CD4-positive, alpha-beta T cell (primary cell): ENCODE data around the gene C11orf58. TPM values are rescaled to one million over a fixed set of nuclear protein-coding genes. Genes with fewer than 3 reads are reported as not detected.

ENCODE experiments used
- ATAC-seq: fragments of 200-7000 bp; cut with Tn5 transposase; one replicate; pipeline ENCODE4 v1.10.0; 2022; ENCODE audit warnings: mild to moderate bottlenecking; ENCODE audit not compliant: poor library complexity
- CTCF ChIA-PET: fragments of 350-600 bp; sonication (Branson Sonifier 250); formaldehyde crosslinking; loops from one replicate; lab custom pipeline; 2021; ENCODE audit warnings: antibody characterized with exemption, inconsistent platforms; lab: Charles Lee
- POLR2A ChIA-PET: fragments of 350-600 bp; sonication (Branson Sonifier 250); formaldehyde crosslinking; loops from one replicate; lab custom pipeline; 2021; ENCODE audit warnings: antibody characterized with exemption, inconsistent platforms; lab: Charles Lee
- DNase-seq, 14 experiments: peaks; one replicate each; pipeline ENCODE4 v3.0.0-alpha.2; 2013 to 2020; ENCODE audit warnings: mixed read lengths in 2 of 14
- H3K27ac ChIP-seq, 2 donors: one replicate each; pipeline versions ENCODE4 v1.5.1 to v1.7.0; 2013; ENCODE audit warnings: low read length in 2 of 2, low read depth in 1 of 2, mild to moderate bottlenecking in 1 of 2
- H3K27me3 ChIP-seq, 2 experiments: 1 replicate in 1 of 2; 2 replicates in 1 of 2; pipeline versions ENCODE4 v1.6.1 to v1.7.0; 2013; ENCODE audit warnings: low read length in 2 of 2, control low read depth in 1 of 2, mild to moderate bottlenecking in 1 of 2, moderate library complexity in 1 of 2; ENCODE audit not compliant: insufficient read depth in 2 of 2, control insufficient read depth in 1 of 2
- H3K36me3 ChIP-seq: one replicate; pipeline ENCODE4 v1.6.1; 2013; ENCODE audit warnings: low read length, control low read depth; ENCODE audit not compliant: insufficient read depth
- H3K4me1 ChIP-seq: one replicate; pipeline ENCODE4 v1.6.1; 2013; ENCODE audit warnings: low read length, control low read depth; ENCODE audit not compliant: insufficient read depth
- H3K4me3 ChIP-seq: one replicate; pipeline ENCODE4 v1.5.1; 2013; ENCODE audit warnings: mild to moderate bottlenecking, low read length, moderate library complexity
- H3K9me3 ChIP-seq, 2 experiments: 1 replicate in 1 of 2; 2 replicates in 1 of 2; pipeline versions ENCODE4 v1.6.1 to v1.7.0; 2013; ENCODE audit warnings: low read length in 2 of 2, mild to moderate bottlenecking in 2 of 2, control low read depth in 1 of 2, moderate library complexity in 1 of 2; ENCODE audit not compliant: control insufficient read depth in 1 of 2, insufficient read depth in 1 of 2
- H3K27ac Mint-ChIP-seq: one replicate; pipeline ENCODE4 v1.8.0; 2020; ENCODE audit warnings: mixed read lengths
- H3K27me3 Mint-ChIP-seq: one replicate; pipeline ENCODE4 v1.8.0; 2021; ENCODE audit warnings: mixed read lengths
- H3K36me3 Mint-ChIP-seq: one replicate; pipeline ENCODE4 v1.8.0; 2021; ENCODE audit warnings: low read depth, mixed read lengths
- H3K4me1 Mint-ChIP-seq: one replicate; pipeline ENCODE4 v1.8.0; 2021; ENCODE audit warnings: low read depth, mixed read lengths
- H3K4me3 Mint-ChIP-seq: one replicate; pipeline ENCODE4 v1.8.0; 2020; ENCODE audit warnings: mild to moderate bottlenecking, mixed read lengths
- H3K9me3 Mint-ChIP-seq: one replicate; pipeline ENCODE4 v1.8.0; 2020; ENCODE audit warnings: mixed read lengths
- intact Hi-C, 2 experiments: fragments of 100-400 bp; cut with DNase I in 1 of 2; cut with micrococcal nuclease in 1 of 2; formaldehyde crosslinking; loops; one replicate each; pipeline versions ENCODE4 v1.15.1 to v1.9.0; 2023 to 2025; cut with DNase I, micrococcal nuclease
- total RNA-seq, 174 experiments: library from RNA in 2 of 174; stranded (reverse) in 2 of 174; gene quantifications; one replicate each; pipeline ENCODE4 v1.2.3 and lab custom pipeline; 2021 to 2026
- TF ChIP-seq, protein P1 (sequence below): fragments of 200-600 bp; IDR thresholded peaks from one replicate; pipeline ENCODE4 v1.8.0; 2022; ENCODE audit warnings: antibody characterized with exemption, mild to moderate bottlenecking

C11orf58 gene
- total RNA-seq, 2 experiments from 2014 or later = 145 to 150 TPM

DNA sequence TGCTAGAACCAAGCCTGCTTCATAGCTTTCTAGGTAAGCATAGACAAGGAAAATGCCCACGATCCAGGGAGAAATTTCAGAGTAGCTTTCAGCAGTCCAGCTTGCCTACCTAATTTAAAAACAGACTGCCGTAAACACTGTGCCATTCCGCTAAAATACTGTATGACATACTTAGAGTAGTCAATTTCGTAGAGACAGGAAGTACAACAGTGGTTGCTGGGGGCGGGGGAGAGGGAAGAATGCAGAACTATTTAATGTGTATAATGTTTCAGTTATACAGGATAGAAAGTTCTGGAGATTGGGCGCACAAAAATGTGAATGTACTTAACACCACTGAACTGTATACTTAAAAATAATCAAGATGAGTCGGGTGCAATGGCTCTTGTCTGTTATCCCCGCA lies 56.7 kb downstream of the C11orf58 start:
- no peaks in the 10 kb centered on the region for H3K36me3 ChIP-seq
- ATAC-seq (no peak), DNase-seq (peak in 3 of 14 experiments; percentile 19 to 25 (median 20))
- H3K9me3 ChIP-seq = no peaks in the 10 kb centered on the region
- H3K4me3 ChIP-seq = no peak overlapping the region
- H3K4me1 ChIP-seq = peaks cover 35% of the 10 kb centered on the region
- H3K4me3 Mint-ChIP-seq = no peak overlapping the region
- peak overlapping the region in 1 of 2 donors; percentile 34 for H3K27ac ChIP-seq
- H3K27ac Mint-ChIP-seq = no peak overlapping the region
- intact Hi-C loops = no loop called here
- no peaks in the 10 kb centered on the region for H3K9me3 Mint-ChIP-seq
- ChIA-PET CTCF (no interaction called here), POLR2A (no interaction called here)
- no peaks in the 10 kb centered on the region for H3K36me3 Mint-ChIP-seq
- no peaks in the 10 kb centered on the region for H3K27me3 Mint-ChIP-seq
- H3K27me3 ChIP-seq = no peaks in the 10 kb centered on the region
- TF ChIP-seq, protein P1, sequence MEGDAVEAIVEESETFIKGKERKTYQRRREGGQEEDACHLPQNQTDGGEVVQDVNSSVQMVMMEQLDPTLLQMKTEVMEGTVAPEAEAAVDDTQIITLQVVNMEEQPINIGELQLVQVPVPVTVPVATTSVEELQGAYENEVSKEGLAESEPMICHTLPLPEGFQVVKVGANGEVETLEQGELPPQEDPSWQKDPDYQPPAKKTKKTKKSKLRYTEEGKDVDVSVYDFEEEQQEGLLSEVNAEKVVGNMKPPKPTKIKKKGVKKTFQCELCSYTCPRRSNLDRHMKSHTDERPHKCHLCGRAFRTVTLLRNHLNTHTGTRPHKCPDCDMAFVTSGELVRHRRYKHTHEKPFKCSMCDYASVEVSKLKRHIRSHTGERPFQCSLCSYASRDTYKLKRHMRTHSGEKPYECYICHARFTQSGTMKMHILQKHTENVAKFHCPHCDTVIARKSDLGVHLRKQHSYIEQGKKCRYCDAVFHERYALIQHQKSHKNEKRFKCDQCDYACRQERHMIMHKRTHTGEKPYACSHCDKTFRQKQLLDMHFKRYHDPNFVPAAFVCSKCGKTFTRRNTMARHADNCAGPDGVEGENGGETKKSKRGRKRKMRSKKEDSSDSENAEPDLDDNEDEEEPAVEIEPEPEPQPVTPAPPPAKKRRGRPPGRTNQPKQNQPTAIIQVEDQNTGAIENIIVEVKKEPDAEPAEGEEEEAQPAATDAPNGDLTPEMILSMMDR = no peak
- H3K4me1 Mint-ChIP-seq = peaks cover 7% of the 10 kb centered on the region

DNA sequence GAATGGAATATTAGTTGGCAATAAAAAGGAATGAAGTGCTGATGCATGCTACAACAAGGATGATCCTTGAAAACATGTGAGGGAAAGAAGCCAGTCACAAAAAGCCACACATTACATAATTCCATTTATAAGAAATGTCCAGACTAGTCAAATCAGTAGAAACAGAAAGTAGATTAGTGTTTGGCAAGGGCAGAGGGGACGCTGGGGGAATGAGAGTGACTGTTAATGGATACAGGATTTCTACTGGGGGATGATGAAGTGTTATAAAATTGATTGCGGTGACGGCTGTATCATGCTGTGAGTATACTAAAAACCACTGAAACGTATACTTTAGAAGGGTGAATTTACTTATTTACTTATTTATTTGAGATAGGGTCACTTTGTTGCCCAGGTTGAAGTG lies 57.9 kb downstream of the C11orf58 start:
- H3K27me3 ChIP-seq = no peaks in the 10 kb centered on the region
- ATAC-seq (no peak), DNase-seq (no peak)
- POLR2A ChIA-PET = no interaction called here
- CTCF ChIA-PET = interaction anchor here (1.4 kb wide), 1 partner anchor 11 kb away, joined by 3 read pairs; no protein-coding TSS in a partner anchor
- Mint-ChIP-seq H3K27me3 (no peaks in the 10 kb centered on the region), H3K36me3 (no peaks in the 10 kb centered on the region), H3K9me3 (no peaks in the 10 kb centered on the region), H3K4me3 (no peak overlapping the region), H3K4me1 (peaks cover 7% of the 10 kb centered on the region), H3K27ac (no peak overlapping the region)
- H3K9me3 ChIP-seq = no peaks in the 10 kb centered on the region
- H3K36me3 ChIP-seq = no peaks in the 10 kb centered on the region
- intact Hi-C loops = no loop called here
- peaks cover 32% of the 10 kb centered on the region for H3K4me1 ChIP-seq
- no peak overlapping the region for H3K4me3 ChIP-seq
- no peak overlapping the region for H3K27ac ChIP-seq
- TF ChIP-seq, protein P1 = no peak

DNA sequence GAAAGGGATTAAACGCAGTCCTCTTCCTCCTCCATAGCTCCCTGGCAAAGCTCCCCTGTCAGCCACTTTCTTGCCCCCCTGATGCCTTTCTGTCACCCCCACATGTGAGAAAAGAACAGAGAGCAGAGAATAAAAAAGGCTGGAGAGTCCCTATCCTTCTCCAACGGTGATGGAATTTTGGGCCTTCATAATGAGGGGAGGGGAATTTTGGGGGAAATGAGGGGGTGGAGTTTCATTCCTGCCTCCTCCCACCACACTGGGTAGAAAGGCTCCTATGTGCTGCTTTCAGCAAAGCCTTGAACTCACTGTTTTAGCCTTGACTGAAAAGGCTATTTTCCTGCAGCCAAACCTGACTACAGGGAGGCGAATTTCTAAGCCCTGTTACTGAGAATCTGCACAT lies 59.3 kb downstream of the C11orf58 start:
- ATAC-seq (no peak), DNase-seq (no peak)
- Mint-ChIP-seq H3K4me1 (peaks cover 7% of the 10 kb centered on the region), H3K27me3 (no peaks in the 10 kb centered on the region), H3K36me3 (no peaks in the 10 kb centered on the region), H3K27ac (no peak overlapping the region), H3K9me3 (no peaks in the 10 kb centered on the region), H3K4me3 (no peak overlapping the region)
- Histone ChIP-seq H3K4me3 (no peak overlapping the region), H3K27me3 (no peaks in the 10 kb centered on the region), H3K9me3 (no peaks in the 10 kb centered on the region), H3K4me1 (peaks cover 23% of the 10 kb centered on the region), H3K36me3 (no peaks in the 10 kb centered on the region), H3K27ac (no peak overlapping the region)
- TF ChIP-seq, protein P1 = no peak
- CTCF ChIA-PET = interaction anchor here (1.4 kb wide), 1 partner anchor 12 kb away, joined by 3 read pairs; no protein-coding TSS in a partner anchor
- intact Hi-C loops = no loop called here
- POLR2A ChIA-PET = no interaction called here
